Measurements from ENCODE around the gene CDCP1.

CDCP1 gene

GRCh38 chr3:45035441-45036301, 110.5 kb downstream of the CDCP1 start:
- no peaks in the 10 kb centered on the region for H3F3A ChIP-seq (ENCODE audit: insufficient read depth)
- no peaks in the 10 kb centered on the region for H3K36me3 ChIP-seq (ENCODE audit: low read length)
- H3K4me2 ChIP-seq (ENCODE audit: low read depth, low read length, poor library complexity, severe bottlenecking): no peak overlapping the region
- H2AFZ ChIP-seq (ENCODE audit: low read depth, low read length, severe bottlenecking): no peak overlapping the region
- H3K9ac ChIP-seq (ENCODE audit: low read length): no peak overlapping the region
- H4K20me1 ChIP-seq (ENCODE audit: low read depth, low read length): no peaks in the 10 kb centered on the region
- H3K9me2 ChIP-seq (replicated peaks; ENCODE audit: insufficient read depth, low read length): no peaks in the 10 kb centered on the region
- no peak overlapping the region for H3K27ac ChIP-seq (ENCODE audit: low read depth, low read length)
- H3K79me2 ChIP-seq (ENCODE audit: insufficient read depth, low read length): no peaks in the 10 kb centered on the region
- TF ChIP-seq EZH2phosphoT487 (conservative IDR thresholded peaks at IDR 0.05; ENCODE audit: low read length) (no peak), CTCF (IDR thresholded peaks at IDR 0.05; ENCODE audit: insufficient read depth, low read length, poor library complexity, severe bottlenecking) (no peak)
- no peaks in the 10 kb centered on the region for H3K9me3 ChIP-seq (ENCODE audit: insufficient read depth, low read length)
- no peak overlapping the region for H3K4me3 ChIP-seq (ENCODE audit: insufficient read depth, low read length, poor library complexity, severe bottlenecking)
- H3K27me3 ChIP-seq (ENCODE audit: low read length): no peaks in the 10 kb centered on the region

- Histone ChIP-seq H3K9ac (ENCODE audit: low read length) (no peak overlapping the region), H3K4me2 (ENCODE audit: low read depth, low read length, poor library complexity, severe bottlenecking) (no peak overlapping the region), H3K79me2 (ENCODE audit: insufficient read depth, low read length) (no peaks in the 10 kb centered on the region), H3F3A (ENCODE audit: insufficient read depth) (no peaks in the 10 kb centered on the region), H3K9me2 (replicated peaks; ENCODE audit: insufficient read depth, low read length) (no peaks in the 10 kb centered on the region), H3K27ac (ENCODE audit: low read depth, low read length) (no peak overlapping the region), H2AFZ (ENCODE audit: low read depth, low read length, severe bottlenecking) (no peak overlapping the region), H3K36me3 (ENCODE audit: low read length) (no peaks in the 10 kb centered on the region), H4K20me1 (ENCODE audit: low read depth, low read length) (no peaks in the 10 kb centered on the region), H3K4me3 (ENCODE audit: insufficient read depth, low read length, poor library complexity, severe bottlenecking) (no peak overlapping the region), H3K9me3 (ENCODE audit: insufficient read depth, low read length) (no peaks in the 10 kb centered on the region), H3K27me3 (ENCODE audit: low read length) (no peaks in the 10 kb centered on the region)
- no peak for TF ChIP-seq CTCF (IDR thresholded peaks at IDR 0.05; ENCODE audit: insufficient read depth, low read length, poor library complexity, severe bottlenecking)
- TF ChIP-seq EZH2phosphoT487 (conservative IDR thresholded peaks at IDR 0.05; ENCODE audit: low read length): no peak
These were observed 111.4 kb downstream of the CDCP1 start for GRCh38 chr3:45034612-45035252.

- Histone ChIP-seq H3K4me2 (ENCODE audit: low read depth, low read length, poor library complexity, severe bottlenecking) (no peak overlapping the region), H3K27me3 (ENCODE audit: low read length) (no peaks in the 10 kb centered on the region), H3K36me3 (ENCODE audit: low read length) (no peaks in the 10 kb centered on the region), H3K79me2 (ENCODE audit: insufficient read depth, low read length) (no peaks in the 10 kb centered on the region), H3K9me3 (ENCODE audit: insufficient read depth, low read length) (no peaks in the 10 kb centered on the region), H3K9ac (ENCODE audit: low read length) (no peak overlapping the region), H3K4me3 (ENCODE audit: insufficient read depth, low read length, poor library complexity, severe bottlenecking) (no peak overlapping the region), H2AFZ (ENCODE audit: low read depth, low read length, severe bottlenecking) (no peak overlapping the region), H3K27ac (ENCODE audit: low read depth, low read length) (no peak overlapping the region), H3F3A (ENCODE audit: insufficient read depth) (no peaks in the 10 kb centered on the region), H4K20me1 (ENCODE audit: low read depth, low read length) (no peaks in the 10 kb centered on the region), H3K9me2 (replicated peaks; ENCODE audit: insufficient read depth, low read length) (no peaks in the 10 kb centered on the region)
- TF ChIP-seq CTCF (IDR thresholded peaks at IDR 0.05; ENCODE audit: insufficient read depth, low read length, poor library complexity, severe bottlenecking) (no peak), EZH2phosphoT487 (conservative IDR thresholded peaks at IDR 0.05; ENCODE audit: low read length) (no peak)
These were observed 112.4 kb downstream of the CDCP1 start for GRCh38 chr3:45033791-45034190.
